Measurements from ENCODE around the gene ZSCAN2. TPM values are rescaled to one million over a fixed set of nuclear protein-coding genes. Genes with fewer than 3 reads are reported as not detected.
"Not testable (repeated sequence)": the region's sequence is repeated elsewhere in the genome, so short reads cannot be mapped to it uniquely, and the experiment has no call there.

ZSCAN2 gene
- 9.3 TPM for polyA plus RNA-seq (2013, experiment 1 of 2)
- 9.2 TPM for polyA plus RNA-seq (2013, experiment 2 of 2)

- peaks cover 12% of the 10 kb centered on the region for H3K4me1 ChIP-seq (ENCODE audit: control insufficient read depth, insufficient read depth, low read depth, low read length)
- under 1% methylated on average over 54 of the region's 68 CpGs for WGBS
- H3K79me1 ChIP-seq (replicated peaks; ENCODE audit: low read length, poor library complexity, severe bottlenecking), result peaks cover 23% of the 10 kb centered on the region
- no peaks in the 10 kb centered on the region for H3K9me3 ChIP-seq (ENCODE audit: control insufficient read depth, low read length)
- no peak within 1 kb of the TSS for H2AK5ac ChIP-seq (ENCODE audit: low read length, severe bottlenecking)
- peak within 1 kb of the TSS in 1 of 2 experiments; percentile 52 for H2BK12ac ChIP-seq (ENCODE audit: low read length in 2 of 2)
- H3K4me2 ChIP-seq (ENCODE audit: low read length, poor library complexity, severe bottlenecking), result peak within 1 kb of the TSS; percentile 92
- H3K4ac ChIP-seq (ENCODE audit: low read depth in 1 of 2, low read length in 2 of 2), result peak within 1 kb of the TSS; percentile 9 to 49
- peaks cover 16 to 21% of the 10 kb centered on the region in 2 experiments for H3K36me3 ChIP-seq (ENCODE audit: control insufficient read depth in 1 of 2, insufficient read depth in 2 of 2, low read depth in 1 of 2, low read length in 2 of 2)
- peak within 1 kb of the TSS; percentile 86 to 97 for H3K18ac ChIP-seq (ENCODE audit: low read depth in 1 of 2, low read length in 2 of 2)
- H2AFZ ChIP-seq (ENCODE audit: low read depth, low read length), result peak within 1 kb of the TSS; percentile 83
- peak; percentile 96 for DNase-seq
- peak within 1 kb of the TSS; percentile 88 for H3K9ac ChIP-seq (ENCODE audit: low read length)
- H3K27ac ChIP-seq (ENCODE audit: low read length, poor library complexity, severe bottlenecking), result no peak within 1 kb of the TSS
- peak within 1 kb of the TSS; percentile 87 for H3K4me3 ChIP-seq (ENCODE audit: insufficient read depth in 1 of 2, low read depth in 1 of 2, low read length in 2 of 2)
- H2BK120ac ChIP-seq (ENCODE audit: low read depth, low read length), result no peak within 1 kb of the TSS
- peak within 1 kb of the TSS in 1 of 2 experiments; percentile 99 for H3K23ac ChIP-seq (ENCODE audit: low read length in 2 of 2)
- H2BK5ac ChIP-seq (ENCODE audit: low read depth, low read length, poor library complexity, severe bottlenecking), result no peak within 1 kb of the TSS
- peak within 1 kb of the TSS; percentile 44 for H2BK15ac ChIP-seq (ENCODE audit: low read depth, poor library complexity, severe bottlenecking)
- no peaks in the 10 kb centered on the region for H3K27me3 ChIP-seq (ENCODE audit: control insufficient read depth in 1 of 2, insufficient read depth in 1 of 2, low read length in 2 of 2)
- peak within 1 kb of the TSS; percentile 21 for H4K8ac ChIP-seq (ENCODE audit: low read length)
- peak within 1 kb of the TSS; percentile 90 for H4K91ac ChIP-seq (ENCODE audit: low read length)
- H3K14ac ChIP-seq (ENCODE audit: low read length in 2 of 2), result peak within 1 kb of the TSS in 1 of 2 experiments; percentile 94
Measured at GRCh38 chr15:84600687-84601554, at the start of gene ZSCAN2. TSS of gene ZSCAN2 (plus strand) at chr15:84601009. CDS start at chr15:84603928, 2,919 bp downstream.

GRCh38 chr15:84551624-84552023 is 49.2 kb upstream of the ZSCAN2 start:
- not testable (repeated sequence) for H3K14ac ChIP-seq (ENCODE audit: low read length in 2 of 2); H3K9ac ChIP-seq (ENCODE audit: low read length); H3K27ac ChIP-seq (ENCODE audit: low read length, poor library complexity, severe bottlenecking); H3K79me1 ChIP-seq (replicated peaks; ENCODE audit: low read length, poor library complexity, severe bottlenecking); DNase-seq; H2BK5ac ChIP-seq (ENCODE audit: low read depth, low read length, poor library complexity, severe bottlenecking); H2BK120ac ChIP-seq (ENCODE audit: low read depth, low read length); H3K23ac ChIP-seq (ENCODE audit: low read length in 2 of 2); H2BK12ac ChIP-seq (ENCODE audit: low read length in 2 of 2); H3K4me3 ChIP-seq (ENCODE audit: insufficient read depth in 1 of 2, low read depth in 1 of 2, low read length in 2 of 2); H3K18ac ChIP-seq (ENCODE audit: low read depth in 1 of 2, low read length in 2 of 2); H3K4ac ChIP-seq (ENCODE audit: low read depth in 1 of 2, low read length in 2 of 2); H3K9me3 ChIP-seq (ENCODE audit: control insufficient read depth, low read length); H4K91ac ChIP-seq (ENCODE audit: low read length); H3K27me3 ChIP-seq (ENCODE audit: control insufficient read depth in 1 of 2, insufficient read depth in 1 of 2, low read length in 2 of 2); H3K4me1 ChIP-seq (ENCODE audit: control insufficient read depth, insufficient read depth, low read depth, low read length); H4K8ac ChIP-seq (ENCODE audit: low read length); H2BK15ac ChIP-seq (ENCODE audit: low read depth, poor library complexity, severe bottlenecking); H3K4me2 ChIP-seq (ENCODE audit: low read length, poor library complexity, severe bottlenecking); H2AK5ac ChIP-seq (ENCODE audit: low read length, severe bottlenecking); H2AFZ ChIP-seq (ENCODE audit: low read depth, low read length)
- WGBS, result 100% methylated on average over 1 of the region's 2 CpGs
- H3K36me3 ChIP-seq (ENCODE audit: control insufficient read depth in 1 of 2, insufficient read depth in 2 of 2, low read depth in 1 of 2, low read length in 2 of 2), result peaks cover 0 to 28% of the 10 kb centered on the region in 2 experiments

GRCh38 chr15:84552896-84553295 is 47.9 kb upstream of the ZSCAN2 start:
- Histone ChIP-seq H3K79me1 (replicated peaks; ENCODE audit: low read length, poor library complexity, severe bottlenecking) (peaks cover 2% of the 10 kb centered on the region), H3K14ac (ENCODE audit: low read length in 2 of 2) (no peak overlapping the region)
- 71% methylated on average over 1 of the region's 1 CpG for WGBS

GRCh38 chr15:84556690-84557089 is 44.1 kb upstream of the ZSCAN2 start:
- H2AFZ ChIP-seq (ENCODE audit: low read depth, low read length); H3K79me1 ChIP-seq (replicated peaks; ENCODE audit: low read length, poor library complexity, severe bottlenecking); H3K27me3 ChIP-seq (ENCODE audit: control insufficient read depth in 1 of 2, insufficient read depth in 1 of 2, low read length in 2 of 2); H3K14ac ChIP-seq (ENCODE audit: low read length in 2 of 2); H4K8ac ChIP-seq (ENCODE audit: low read length); H3K27ac ChIP-seq (ENCODE audit: low read length, poor library complexity, severe bottlenecking); H3K4ac ChIP-seq (ENCODE audit: low read depth in 1 of 2, low read length in 2 of 2); H3K4me3 ChIP-seq (ENCODE audit: insufficient read depth in 1 of 2, low read depth in 1 of 2, low read length in 2 of 2); H3K9ac ChIP-seq (ENCODE audit: low read length); H2BK15ac ChIP-seq (ENCODE audit: low read depth, poor library complexity, severe bottlenecking); H4K91ac ChIP-seq (ENCODE audit: low read length); H2AK5ac ChIP-seq (ENCODE audit: low read length, severe bottlenecking); H3K23ac ChIP-seq (ENCODE audit: low read length in 2 of 2); H2BK12ac ChIP-seq (ENCODE audit: low read length in 2 of 2); H2BK120ac ChIP-seq (ENCODE audit: low read depth, low read length); H3K9me3 ChIP-seq (ENCODE audit: control insufficient read depth, low read length); H2BK5ac ChIP-seq (ENCODE audit: low read depth, low read length, poor library complexity, severe bottlenecking); DNase-seq; H3K18ac ChIP-seq (ENCODE audit: low read depth in 1 of 2, low read length in 2 of 2); H3K4me1 ChIP-seq (ENCODE audit: control insufficient read depth, insufficient read depth, low read depth, low read length); H3K4me2 ChIP-seq (ENCODE audit: low read length, poor library complexity, severe bottlenecking): not testable (repeated sequence)
- peaks cover 0 to 20% of the 10 kb centered on the region in 2 experiments for H3K36me3 ChIP-seq (ENCODE audit: control insufficient read depth in 1 of 2, insufficient read depth in 2 of 2, low read depth in 1 of 2, low read length in 2 of 2)
- no CpG with 5 or more reads among the region's 3 CpGs for WGBS

More at GRCh38 chr15:84552896-84553295, 47.9 kb upstream of the ZSCAN2 start:
- Histone ChIP-seq H2AK5ac (ENCODE audit: low read length, severe bottlenecking) (no peak overlapping the region), H3K9ac (ENCODE audit: low read length) (no peak overlapping the region), H2BK120ac (ENCODE audit: low read depth, low read length) (no peak overlapping the region), H3K4me3 (ENCODE audit: insufficient read depth in 1 of 2, low read depth in 1 of 2, low read length in 2 of 2) (no peak overlapping the region), H3K4me2 (ENCODE audit: low read length, poor library complexity, severe bottlenecking) (no peak overlapping the region), H4K91ac (ENCODE audit: low read length) (no peak overlapping the region), H3K9me3 (ENCODE audit: control insufficient read depth, low read length) (peaks cover 5% of the 10 kb centered on the region), H3K27me3 (ENCODE audit: control insufficient read depth in 1 of 2, insufficient read depth in 1 of 2, low read length in 2 of 2) (no peaks in the 10 kb centered on the region), H3K23ac (ENCODE audit: low read length in 2 of 2) (no peak overlapping the region), H2BK5ac (ENCODE audit: low read depth, low read length, poor library complexity, severe bottlenecking) (no peak overlapping the region), H3K4ac (ENCODE audit: low read depth in 1 of 2, low read length in 2 of 2) (no peak overlapping the region), H2BK12ac (ENCODE audit: low read length in 2 of 2) (no peak overlapping the region), H3K18ac (ENCODE audit: low read depth in 1 of 2, low read length in 2 of 2) (no peak overlapping the region), H3K27ac (ENCODE audit: low read length, poor library complexity, severe bottlenecking) (no peak overlapping the region), H3K4me1 (ENCODE audit: control insufficient read depth, insufficient read depth, low read depth, low read length) (peaks cover 3% of the 10 kb centered on the region), H2BK15ac (ENCODE audit: low read depth, poor library complexity, severe bottlenecking) (no peak overlapping the region), H4K8ac (ENCODE audit: low read length) (no peak overlapping the region), H3K36me3 (ENCODE audit: control insufficient read depth in 1 of 2, insufficient read depth in 2 of 2, low read depth in 1 of 2, low read length in 2 of 2) (peaks cover 0 to 28% of the 10 kb centered on the region in 2 experiments), H2AFZ (ENCODE audit: low read depth, low read length) (no peak overlapping the region)
- DNase-seq, result peak; percentile 30
